Glutamatergic neuron (in vitro differentiated cells): ENCODE results near the gene ANXA3. TPM values are rescaled to one million over a fixed set of nuclear protein-coding genes. Genes with fewer than 3 reads are reported as not detected.

Source experiments
- DNase-seq: peaks from one replicate; pipeline ENCODE4 v3.0.0; 2022
- H3K27ac Mint-ChIP-seq: one replicate; pipeline ENCODE4 v1.8.0; 2020; ENCODE audit warnings: mild to moderate bottlenecking, mixed read lengths, inconsistent platforms; ENCODE audit not compliant: unreplicated experiment
- H3K27me3 Mint-ChIP-seq: one replicate; pipeline ENCODE4 v1.8.0; 2020; ENCODE audit warnings: mild to moderate bottlenecking, moderate library complexity, mixed read lengths, inconsistent platforms; ENCODE audit not compliant: unreplicated experiment
- H3K36me3 Mint-ChIP-seq: one replicate; pipeline ENCODE4 v1.8.0; 2020; ENCODE audit warnings: mild to moderate bottlenecking, mixed read lengths, inconsistent platforms; ENCODE audit not compliant: unreplicated experiment
- H3K4me1 Mint-ChIP-seq: one replicate; pipeline ENCODE4 v1.8.0; 2020; ENCODE audit warnings: mild to moderate bottlenecking, low read depth, mixed read lengths, inconsistent platforms; ENCODE audit not compliant: unreplicated experiment
- H3K4me3 Mint-ChIP-seq: one replicate; pipeline ENCODE4 v1.8.0; 2020; ENCODE audit warnings: mild to moderate bottlenecking, mixed read lengths, inconsistent platforms; ENCODE audit not compliant: unreplicated experiment
- H3K9me3 Mint-ChIP-seq: one replicate; pipeline ENCODE4 v1.8.0; 2020; ENCODE audit warnings: mild to moderate bottlenecking, moderate library complexity, mixed read lengths, inconsistent platforms; ENCODE audit not compliant: unreplicated experiment
- total RNA-seq: library from RNA; stranded (reverse); fragmentation: NEBNext Ultra II Directional; extraction: Animal tissue kit (Norgen Biotek cat#: 25700); gene quantifications from one replicate; pipeline ENCODE4 v1.2.1, GENCODE V29; 2021; ENCODE audit not compliant: unreplicated experiment
- TF ChIP-seq, protein P1 (sequence below): fragments of 200-600 bp; sonication (generic); IDR thresholded peaks from one replicate; pipeline ENCODE4 v1.5.0; 2021; ENCODE audit not compliant: partially characterized antibody, unreplicated experiment

Gene ANXA3
- total RNA-seq, 1 donor from 2014 or later: not detected

DNA sequence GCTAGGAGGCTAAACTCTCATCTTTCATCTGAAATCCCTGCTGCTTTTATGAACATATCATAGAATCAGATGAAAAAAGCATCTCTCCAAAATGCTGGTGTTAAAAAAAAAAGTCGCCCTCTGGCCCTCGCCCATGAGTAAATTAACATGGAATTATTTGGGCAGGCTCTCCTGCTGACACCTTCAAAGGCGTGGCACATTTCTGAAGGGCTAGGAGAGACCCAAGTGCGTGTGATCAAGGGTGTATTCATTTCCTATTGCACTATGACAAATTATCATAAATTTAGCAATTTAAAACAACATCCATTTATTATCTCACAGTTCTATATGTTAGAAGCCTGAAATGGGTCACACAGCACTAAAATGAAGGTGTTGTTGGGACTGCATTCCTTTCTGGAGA, 5.1 kb downstream of the ANXA3 start:
- TF ChIP-seq, protein P1, sequence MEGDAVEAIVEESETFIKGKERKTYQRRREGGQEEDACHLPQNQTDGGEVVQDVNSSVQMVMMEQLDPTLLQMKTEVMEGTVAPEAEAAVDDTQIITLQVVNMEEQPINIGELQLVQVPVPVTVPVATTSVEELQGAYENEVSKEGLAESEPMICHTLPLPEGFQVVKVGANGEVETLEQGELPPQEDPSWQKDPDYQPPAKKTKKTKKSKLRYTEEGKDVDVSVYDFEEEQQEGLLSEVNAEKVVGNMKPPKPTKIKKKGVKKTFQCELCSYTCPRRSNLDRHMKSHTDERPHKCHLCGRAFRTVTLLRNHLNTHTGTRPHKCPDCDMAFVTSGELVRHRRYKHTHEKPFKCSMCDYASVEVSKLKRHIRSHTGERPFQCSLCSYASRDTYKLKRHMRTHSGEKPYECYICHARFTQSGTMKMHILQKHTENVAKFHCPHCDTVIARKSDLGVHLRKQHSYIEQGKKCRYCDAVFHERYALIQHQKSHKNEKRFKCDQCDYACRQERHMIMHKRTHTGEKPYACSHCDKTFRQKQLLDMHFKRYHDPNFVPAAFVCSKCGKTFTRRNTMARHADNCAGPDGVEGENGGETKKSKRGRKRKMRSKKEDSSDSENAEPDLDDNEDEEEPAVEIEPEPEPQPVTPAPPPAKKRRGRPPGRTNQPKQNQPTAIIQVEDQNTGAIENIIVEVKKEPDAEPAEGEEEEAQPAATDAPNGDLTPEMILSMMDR: no peak
- Mint-ChIP-seq H3K27me3 (no peaks in the 10 kb centered on the region), H3K27ac (no peak overlapping the region), H3K4me1 (no peaks in the 10 kb centered on the region), H3K4me3 (no peak overlapping the region), H3K9me3 (no peaks in the 10 kb centered on the region), H3K36me3 (no peaks in the 10 kb centered on the region)
- DNase-seq: no peak

DNA sequence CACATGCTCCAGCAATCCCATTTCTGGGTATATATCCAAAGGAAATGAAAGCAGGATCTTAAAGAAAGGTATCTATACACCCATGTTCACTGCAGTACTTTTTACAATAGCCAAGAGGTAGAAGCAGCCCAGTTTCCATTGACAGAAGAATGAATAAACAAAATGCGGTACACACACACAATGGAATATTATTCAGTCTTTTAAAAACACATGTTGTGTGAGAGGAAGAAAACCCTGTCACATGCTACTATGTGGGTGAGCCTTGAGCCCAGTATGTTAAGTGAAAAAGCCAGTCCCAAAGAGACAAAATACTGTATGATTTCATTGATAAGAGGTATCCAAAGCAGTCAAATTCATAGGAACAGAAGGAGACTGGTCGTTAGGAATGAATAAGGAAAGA, 6.3 kb downstream of the ANXA3 start:
- no peak overlapping the region for H3K27ac Mint-ChIP-seq

DNA sequence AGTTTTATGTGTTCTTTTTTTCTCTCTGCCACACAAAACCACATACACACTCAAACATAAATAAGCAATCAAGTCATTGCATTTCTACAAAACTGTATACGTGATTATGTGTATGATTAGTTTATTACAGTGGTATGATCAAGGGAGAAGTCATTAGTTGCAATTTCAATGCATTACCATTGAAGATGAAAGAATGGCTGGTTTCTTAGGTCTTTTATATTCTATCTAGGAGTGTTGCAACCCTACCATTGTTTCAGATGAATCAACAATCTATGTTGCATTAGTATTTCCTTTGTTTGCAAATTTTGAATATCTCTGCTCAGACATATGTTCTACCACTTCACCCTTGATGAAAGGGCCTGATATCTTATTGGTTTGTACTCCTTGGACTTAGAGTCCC, 6.8 kb downstream of the ANXA3 start:
- H3K4me3 Mint-ChIP-seq: no peak overlapping the region
- H3K27ac Mint-ChIP-seq: no peak overlapping the region
- H3K4me1 Mint-ChIP-seq: peaks cover 9% of the 10 kb centered on the region
- H3K36me3 Mint-ChIP-seq: no peaks in the 10 kb centered on the region
- no peak for DNase-seq
- peaks cover 3% of the 10 kb centered on the region for H3K27me3 Mint-ChIP-seq
- TF ChIP-seq, protein P1: no peak
- no peaks in the 10 kb centered on the region for H3K9me3 Mint-ChIP-seq

More for the DNA sequence above, 6.3 kb downstream of the ANXA3 start:
- Mint-ChIP-seq H3K27me3 (no peaks in the 10 kb centered on the region), H3K4me3 (no peak overlapping the region), H3K9me3 (no peaks in the 10 kb centered on the region), H3K36me3 (no peaks in the 10 kb centered on the region), H3K4me1 (peaks cover 6% of the 10 kb centered on the region)
- DNase-seq: no peak
- TF ChIP-seq, protein P1: no peak

DNA sequence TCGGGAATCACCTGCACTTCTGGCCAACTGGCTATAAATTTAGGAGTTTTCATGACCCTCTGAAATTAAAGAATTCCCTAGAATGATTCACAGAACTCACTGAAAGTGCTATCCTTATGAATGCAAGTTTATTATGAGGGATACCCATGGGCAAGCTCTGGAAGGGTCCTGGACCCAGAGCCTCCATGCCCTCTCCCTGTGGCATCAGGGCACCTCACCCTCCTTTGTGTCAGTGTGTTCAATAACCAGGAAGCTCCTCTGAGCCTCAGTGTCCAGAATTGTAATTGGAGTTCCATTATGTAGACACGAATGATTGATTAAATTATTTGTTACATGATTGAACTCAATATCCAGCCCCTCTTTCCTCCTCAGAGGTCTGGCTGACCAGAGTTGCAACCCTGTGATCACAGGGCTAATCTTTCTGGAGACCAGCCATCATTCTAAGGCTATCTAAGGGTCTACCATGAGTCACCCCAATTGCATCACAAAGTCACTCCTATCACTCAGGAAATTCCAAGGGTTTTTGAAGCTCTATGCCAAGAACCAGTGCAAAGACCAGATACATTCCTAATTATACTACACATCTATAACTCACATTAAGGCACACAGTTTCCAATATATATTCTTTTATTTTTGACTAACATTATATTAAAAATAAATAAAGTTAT, 8.9 kb downstream of the ANXA3 start:
- Mint-ChIP-seq H3K27me3 (peaks cover 5% of the 10 kb centered on the region), H3K27ac (no peak overlapping the region), H3K9me3 (no peaks in the 10 kb centered on the region), H3K4me1 (peaks cover 9% of the 10 kb centered on the region), H3K36me3 (no peaks in the 10 kb centered on the region), H3K4me3 (no peak overlapping the region)
- TF ChIP-seq, protein P1: no peak
- no peak for DNase-seq

DNA sequence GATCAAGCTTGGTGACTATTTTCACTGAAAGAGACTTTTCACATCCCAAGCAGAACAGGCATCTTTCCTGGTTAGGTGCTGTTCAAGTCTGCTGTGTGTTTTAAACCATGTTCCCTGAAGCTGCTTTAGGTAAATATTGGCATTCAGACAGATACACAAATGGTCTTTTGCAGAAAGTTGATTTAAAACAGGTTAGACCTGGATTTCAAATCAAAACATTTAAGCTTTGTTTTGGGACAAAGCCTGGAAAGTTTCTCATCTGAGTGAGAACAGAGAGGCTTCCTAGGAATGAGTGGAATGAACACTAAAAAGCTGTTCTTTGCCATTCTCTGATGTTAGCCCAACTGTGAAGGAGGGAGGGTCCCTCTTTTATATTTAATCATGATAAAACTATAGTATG, 10.1 kb downstream of the ANXA3 start:
- H3K27me3 Mint-ChIP-seq: peaks cover 5% of the 10 kb centered on the region
- no peaks in the 10 kb centered on the region for H3K36me3 Mint-ChIP-seq
- no peak for DNase-seq
- peaks cover 9% of the 10 kb centered on the region for H3K4me1 Mint-ChIP-seq
- no peak overlapping the region for H3K4me3 Mint-ChIP-seq
- TF ChIP-seq, protein P1: no peak
- no peak overlapping the region for H3K27ac Mint-ChIP-seq
- no peaks in the 10 kb centered on the region for H3K9me3 Mint-ChIP-seq
